Activated CD4-positive, alpha-beta memory T cell treated with anti-CD3 and anti-CD28 coated beads, Interleukin-2, amount 10 ng/mL, durations not matched to agents 7 days and 5 days (primary cell): Measurements from ENCODE around the gene NUAK2. TPM values are rescaled to one million over a fixed set of nuclear protein-coding genes. Genes with fewer than 3 reads are reported as not detected.
"Not testable (repeated sequence)": the region's sequence is repeated elsewhere in the genome, so short reads cannot be mapped to it uniquely, and the experiment has no call there.

Experiments used
- CTCF ChIA-PET: fragments of 350-600 bp; sonication (Branson Sonifier 250); formaldehyde crosslinking; loops from one replicate; lab custom pipeline; 2021; ENCODE audit warnings: antibody characterized with exemption, inconsistent platforms; lab: Charles Lee
- POLR2A ChIA-PET: fragments of 350-600 bp; sonication (Branson Sonifier 250); formaldehyde crosslinking; loops from one replicate; lab custom pipeline; 2021; ENCODE audit warnings: antibody characterized with exemption; lab: Charles Lee
- DNase-seq: peaks from one replicate; pipeline ENCODE4 v3.0.0-alpha.2; 2020
- H3K27ac Mint-ChIP-seq: one replicate; pipeline ENCODE4 v1.8.0; 2021; ENCODE audit warnings: mild to moderate bottlenecking, mixed read lengths
- H3K27me3 Mint-ChIP-seq: one replicate; pipeline ENCODE4 v1.8.0; 2021; ENCODE audit warnings: mixed read lengths
- H3K36me3 Mint-ChIP-seq: one replicate; pipeline ENCODE4 v1.8.0; 2021; ENCODE audit warnings: low read depth, mixed read lengths
- H3K4me1 Mint-ChIP-seq: one replicate; pipeline ENCODE4 v1.8.0; 2021; ENCODE audit warnings: mixed read lengths
- H3K4me3 Mint-ChIP-seq: one replicate; pipeline ENCODE4 v1.8.0; 2021; ENCODE audit warnings: mild to moderate bottlenecking, mixed read lengths
- H3K9me3 Mint-ChIP-seq: one replicate; pipeline ENCODE4 v1.8.0; 2021; ENCODE audit warnings: mixed read lengths
- total RNA-seq, 2 experiments: library from RNA; stranded (reverse); gene quantifications; one replicate each; pipeline ENCODE4 v1.2.3, GENCODE V29; 2021

The NUAK2 gene
- total RNA-seq: 10 to 100 TPM; 12.4 to 13.0 TPM

DNA sequence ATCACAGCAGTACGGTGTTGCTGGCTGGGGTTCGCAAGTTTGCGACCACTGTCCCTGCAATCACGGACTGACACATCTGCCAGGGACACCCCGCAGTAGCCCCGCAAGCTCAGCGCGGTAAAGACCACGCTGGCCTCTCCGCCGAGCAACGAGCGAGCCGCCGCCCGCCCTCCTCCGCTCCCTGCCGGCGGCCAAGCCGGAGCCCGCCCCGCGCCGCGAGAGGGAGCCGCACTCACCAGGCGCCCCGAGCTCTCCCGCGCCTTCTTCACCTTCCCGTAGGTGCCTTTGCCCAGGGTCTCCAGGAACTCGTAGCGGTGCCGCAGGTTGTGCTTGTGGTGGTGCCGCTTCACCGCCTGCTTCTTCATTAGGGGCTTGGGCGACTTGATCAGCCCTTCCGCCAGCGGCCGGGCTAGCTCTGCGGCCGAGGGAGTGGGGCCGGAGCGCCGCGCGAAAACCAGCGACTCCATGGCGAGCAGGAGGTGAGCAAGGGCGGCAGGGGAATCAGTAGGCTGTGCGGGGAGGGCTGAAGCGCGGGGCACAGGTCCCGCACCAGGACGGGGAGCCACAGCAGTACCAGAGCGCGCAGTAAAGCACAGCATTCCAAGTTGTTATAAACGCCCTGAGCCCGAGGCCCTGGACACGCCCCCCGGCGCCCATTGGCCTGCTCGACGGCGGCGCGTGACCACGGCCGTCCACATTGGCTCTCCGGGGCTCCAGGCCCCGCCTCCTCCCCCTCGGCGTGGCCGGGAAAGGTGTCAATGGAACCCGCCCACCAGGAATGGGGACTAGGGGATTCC, at the start of gene NUAK2:
Gene NUAK2, minus strand, starts transcription at position 584 of the 797 bp plus-strand sequence. Its CDS starts 117 bp downstream, at position 467.
- Mint-ChIP-seq H3K4me3 (peak within 1 kb of the TSS; percentile 86), H3K27me3 (peaks cover 22% of the 10 kb centered on the region), H3K36me3 (peaks cover 17% of the 10 kb centered on the region), H3K4me1 (peaks cover 54% of the 10 kb centered on the region), H3K9me3 (no peaks in the 10 kb centered on the region), H3K27ac (peak within 1 kb of the TSS; percentile 71)
- peak; percentile 80 for DNase-seq
- ChIA-PET CTCF (interaction anchor here (0.7 to 21.8 kb wide), 7 partner anchors 15 to 110 kb away, joined by 3 to 724 read pairs (median 5); no protein-coding TSS in a partner anchor), POLR2A (interaction anchor here (1.0 to 10.7 kb wide), 8 partner anchors 10 to 200 kb away, joined by 4 to 234 read pairs (median 8); partner anchors contain the start of gene RBBP5)

DNA sequence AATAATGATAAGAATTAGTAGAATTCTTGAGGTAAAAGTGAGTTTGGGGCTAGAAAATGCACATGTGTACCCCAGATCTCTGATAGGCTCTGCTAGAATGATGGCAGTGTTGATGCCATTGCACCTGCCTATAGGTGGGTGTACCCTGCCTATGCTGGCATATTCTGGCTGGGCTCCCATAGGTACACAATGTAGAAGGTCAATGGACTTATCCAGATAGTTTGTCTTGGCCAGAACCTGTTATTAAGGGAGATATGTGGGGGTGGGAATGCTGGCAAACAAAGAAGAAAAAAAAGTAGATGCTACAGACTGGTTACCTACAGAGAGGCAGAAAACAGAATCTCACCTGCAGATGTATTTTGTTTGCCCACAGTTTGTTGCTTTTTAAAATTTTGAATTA, 49.2 kb upstream of the NUAK2 start:
- peaks cover 10% of the 10 kb centered on the region for H3K4me1 Mint-ChIP-seq
- no peaks in the 10 kb centered on the region for H3K36me3 Mint-ChIP-seq
- H3K27ac Mint-ChIP-seq: no peak overlapping the region
- DNase-seq: no peak
- H3K27me3 Mint-ChIP-seq: peaks cover 26% of the 10 kb centered on the region
- ChIA-PET POLR2A (no interaction called here), CTCF (no interaction called here)
- no peak overlapping the region for H3K4me3 Mint-ChIP-seq
- H3K9me3 Mint-ChIP-seq: no peaks in the 10 kb centered on the region

DNA sequence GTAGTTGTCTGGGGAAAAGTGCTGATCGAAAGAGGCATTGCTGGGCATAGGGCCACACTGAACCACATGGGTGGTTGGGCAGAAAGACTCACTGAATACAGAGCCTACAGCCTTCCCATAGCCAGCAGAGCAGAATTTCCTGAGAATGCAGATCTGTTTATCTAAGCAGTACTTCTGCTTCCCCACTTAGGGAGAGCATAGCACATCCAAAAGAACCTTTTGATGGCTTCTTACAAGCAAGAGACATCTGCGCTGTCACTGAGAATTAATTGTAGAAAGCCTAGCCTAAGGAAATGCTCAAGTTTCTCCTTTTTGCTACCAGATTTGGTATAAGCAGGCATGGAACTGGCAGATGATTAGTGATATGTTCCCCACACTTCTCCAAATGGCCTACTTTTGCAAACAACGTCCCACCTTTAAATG, 48.2 kb upstream of the NUAK2 start:
- POLR2A ChIA-PET: no interaction called here
- H3K27ac Mint-ChIP-seq: no peak overlapping the region
- H3K36me3 Mint-ChIP-seq: no peaks in the 10 kb centered on the region
- peaks cover 9% of the 10 kb centered on the region for H3K4me1 Mint-ChIP-seq
- H3K9me3 Mint-ChIP-seq: no peaks in the 10 kb centered on the region
- H3K4me3 Mint-ChIP-seq: no peak overlapping the region
- DNase-seq: no peak
- CTCF ChIA-PET: interaction anchor here (0.6 kb wide), 1 partner anchor 322 kb away, joined by 3 read pairs; no protein-coding TSS in a partner anchor
- peaks cover 29% of the 10 kb centered on the region for H3K27me3 Mint-ChIP-seq

DNA sequence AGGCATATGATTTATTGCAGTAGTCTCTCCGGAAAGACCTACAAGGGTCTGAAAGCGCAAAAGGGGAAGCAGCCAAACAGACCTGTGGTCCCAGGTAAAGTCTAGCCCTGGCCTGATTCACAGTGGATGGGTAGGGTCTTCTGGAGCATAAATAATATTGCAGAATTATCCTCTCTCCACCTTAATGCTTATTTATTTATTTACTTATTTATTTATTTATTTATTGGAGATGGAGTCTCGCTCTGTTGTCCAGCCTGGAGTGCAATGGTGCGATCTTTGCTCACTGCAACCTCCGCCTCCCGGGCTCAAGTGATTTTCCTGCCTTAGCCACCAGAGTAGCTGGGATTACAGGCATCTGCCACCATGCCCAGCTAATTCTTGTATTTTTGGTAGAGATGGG, 46.9 kb upstream of the NUAK2 start:
- Mint-ChIP-seq H3K4me1 (no peaks in the 10 kb centered on the region), H3K4me3 (no peak overlapping the region), H3K27ac (no peak overlapping the region), H3K9me3 (no peaks in the 10 kb centered on the region), H3K36me3 (no peaks in the 10 kb centered on the region), H3K27me3 (peaks cover 23% of the 10 kb centered on the region)
- DNase-seq: no peak
- POLR2A ChIA-PET: no interaction called here
- CTCF ChIA-PET: no interaction called here

DNA sequence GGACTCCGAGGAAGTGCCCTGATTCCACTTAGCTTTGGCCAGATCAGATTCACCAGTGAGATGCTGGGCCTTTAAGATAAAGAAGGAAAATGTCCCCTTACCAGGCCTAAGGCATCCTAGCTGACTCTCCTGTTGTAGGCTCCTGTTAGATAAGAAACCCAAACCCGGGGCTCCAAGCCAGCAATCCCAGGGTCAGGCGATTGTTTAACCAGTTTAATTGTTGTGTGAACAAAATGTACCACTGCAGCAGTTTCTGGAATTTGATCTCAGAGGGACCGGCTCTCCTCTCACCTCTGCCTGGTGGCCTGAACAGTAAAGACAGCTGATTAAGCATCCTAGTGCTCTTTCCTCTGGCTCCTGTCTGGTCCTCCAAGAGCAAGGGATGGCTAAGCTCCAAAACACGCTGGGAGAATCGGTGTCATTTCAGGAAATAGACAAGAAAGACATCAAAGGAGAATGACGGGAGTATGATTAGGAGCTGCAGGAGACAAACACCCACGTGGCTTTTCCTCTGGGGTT, 44.5 kb upstream of the NUAK2 start:
- Mint-ChIP-seq H3K27me3 (peaks cover 23% of the 10 kb centered on the region), H3K36me3 (no peaks in the 10 kb centered on the region), H3K4me3 (no peak overlapping the region), H3K9me3 (no peaks in the 10 kb centered on the region), H3K27ac (no peak overlapping the region), H3K4me1 (no peaks in the 10 kb centered on the region)
- POLR2A ChIA-PET: no interaction called here
- no peak for DNase-seq
- CTCF ChIA-PET: interaction anchor here (0.7 to 2.4 kb wide), 2 partner anchors 12 to 40 kb away, joined by 3 to 8 read pairs; no protein-coding TSS in a partner anchor

DNA sequence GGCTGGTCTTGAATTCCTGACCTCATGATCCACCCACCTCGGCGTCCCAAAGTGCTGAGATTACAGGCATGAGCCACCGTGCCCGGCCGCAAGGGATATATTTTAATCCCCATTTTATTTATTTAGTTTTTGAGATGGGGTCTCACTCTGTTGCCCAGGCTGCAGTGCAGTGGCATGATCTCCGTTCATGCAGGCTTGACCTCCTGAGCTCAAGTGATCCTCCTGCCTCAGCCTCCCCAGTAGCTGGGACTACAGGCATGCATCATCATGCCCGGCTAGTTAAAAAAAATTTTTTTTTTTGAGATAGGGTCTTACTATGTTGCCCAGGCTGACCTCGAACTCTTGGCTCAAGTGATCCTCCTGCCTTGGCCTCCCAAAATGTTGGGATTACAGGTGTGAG, 43.5 kb upstream of the NUAK2 start:
- H3K27ac Mint-ChIP-seq, H3K9me3 Mint-ChIP-seq, POLR2A ChIA-PET, DNase-seq, H3K4me3 Mint-ChIP-seq, H3K36me3 Mint-ChIP-seq, H3K4me1 Mint-ChIP-seq: not testable (repeated sequence)
- H3K27me3 Mint-ChIP-seq: peaks cover 31% of the 10 kb centered on the region
- CTCF ChIA-PET: interaction anchor here (0.7 kb wide), 1 partner anchor 120 kb away, joined by 3 read pairs; no protein-coding TSS in a partner anchor

DNA sequence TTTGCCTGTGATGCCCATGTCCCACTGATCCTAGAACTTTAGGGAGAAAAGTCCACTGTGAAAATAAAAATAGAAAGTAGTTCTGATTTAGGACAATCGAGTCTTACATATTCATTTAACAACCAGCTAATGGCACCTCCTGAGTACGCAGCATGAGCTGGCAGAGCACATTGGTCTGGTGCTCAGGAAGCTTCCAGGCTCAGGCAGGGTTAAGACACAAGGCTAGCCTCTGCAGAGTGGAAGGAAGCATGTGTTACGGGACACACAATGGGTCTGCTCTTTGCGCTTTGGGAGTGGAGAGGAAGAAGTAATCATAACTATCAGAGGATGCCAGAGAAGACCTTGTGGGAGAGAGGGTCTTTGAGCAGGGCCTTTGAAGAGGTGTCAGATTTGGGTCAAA, 39.3 kb upstream of the NUAK2 start:
- no peak overlapping the region for H3K27ac Mint-ChIP-seq
- POLR2A ChIA-PET: no interaction called here
- CTCF ChIA-PET: no interaction called here
- H3K9me3 Mint-ChIP-seq: no peaks in the 10 kb centered on the region
- no peaks in the 10 kb centered on the region for H3K4me1 Mint-ChIP-seq
- H3K36me3 Mint-ChIP-seq: no peaks in the 10 kb centered on the region
- H3K27me3 Mint-ChIP-seq: peaks cover 50% of the 10 kb centered on the region
- no peak overlapping the region for H3K4me3 Mint-ChIP-seq
- no peak for DNase-seq

DNA sequence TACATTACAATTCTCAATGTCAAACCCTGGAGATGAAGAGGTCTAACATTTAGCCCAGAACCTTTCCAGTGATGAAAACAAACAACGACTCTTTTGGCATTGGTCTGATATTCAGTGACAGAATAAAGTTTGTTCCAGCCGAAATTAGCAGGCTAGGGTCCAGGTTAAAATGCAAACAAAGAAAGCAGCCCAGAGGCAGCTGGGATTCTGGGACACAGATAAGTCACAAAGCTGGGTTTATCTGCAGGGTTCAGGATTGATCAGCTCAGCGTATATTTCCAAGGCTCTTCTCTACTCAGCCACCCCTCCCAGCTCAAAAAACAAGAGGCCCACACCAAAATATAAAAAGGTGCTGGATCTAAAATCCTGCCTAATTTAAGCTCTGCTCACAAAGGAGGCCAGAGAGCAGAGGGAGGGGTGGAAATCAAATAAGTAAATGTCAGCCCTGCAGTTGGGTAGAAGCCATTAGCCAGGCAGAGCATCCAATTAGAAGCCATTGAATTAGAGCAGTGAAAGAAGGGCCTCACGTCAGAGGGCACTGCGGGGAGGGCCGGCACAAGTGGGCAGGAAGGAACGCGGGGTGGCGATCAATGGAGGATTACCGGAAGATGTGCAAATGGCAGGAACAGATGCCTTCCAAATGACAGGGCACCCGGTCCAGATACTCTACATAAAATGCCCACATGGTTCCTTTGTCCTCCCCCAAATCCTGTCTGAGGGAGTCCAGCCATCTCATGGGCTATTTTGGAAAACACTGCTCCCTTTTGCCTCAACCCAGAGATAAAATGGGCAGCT, 38.4 kb upstream of the NUAK2 start:
- Mint-ChIP-seq H3K4me3 (no peak overlapping the region), H3K27me3 (peaks cover 47% of the 10 kb centered on the region), H3K9me3 (no peaks in the 10 kb centered on the region), H3K36me3 (no peaks in the 10 kb centered on the region), H3K27ac (no peak overlapping the region), H3K4me1 (no peaks in the 10 kb centered on the region)
- ChIA-PET POLR2A (no interaction called here), CTCF (no interaction called here)
- DNase-seq: no peak

DNA sequence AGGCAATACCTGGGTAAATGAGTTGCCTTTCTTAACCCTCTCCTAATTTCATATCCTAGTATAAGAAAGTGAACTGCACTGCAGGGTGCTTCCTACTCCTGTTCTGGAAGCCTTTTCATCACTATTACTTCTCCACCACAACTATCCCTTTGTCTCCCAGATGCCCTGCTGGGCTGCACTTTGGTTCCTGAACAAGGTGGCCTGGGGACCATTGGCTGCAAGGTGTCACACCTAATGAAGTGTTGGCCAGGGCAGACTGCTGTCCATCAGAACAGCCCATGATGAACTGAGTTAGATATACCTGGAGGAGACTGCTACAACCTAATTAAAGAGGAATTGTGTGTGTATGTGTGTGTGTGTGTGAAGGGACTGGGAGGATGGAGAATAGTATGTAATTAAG, 37.0 kb upstream of the NUAK2 start:
- Mint-ChIP-seq H3K27me3 (peaks cover 47% of the 10 kb centered on the region), H3K4me3 (no peak overlapping the region), H3K9me3 (no peaks in the 10 kb centered on the region), H3K27ac (no peak overlapping the region), H3K36me3 (no peaks in the 10 kb centered on the region), H3K4me1 (no peaks in the 10 kb centered on the region)
- no peak for DNase-seq
- CTCF ChIA-PET: no interaction called here
- POLR2A ChIA-PET: no interaction called here

DNA sequence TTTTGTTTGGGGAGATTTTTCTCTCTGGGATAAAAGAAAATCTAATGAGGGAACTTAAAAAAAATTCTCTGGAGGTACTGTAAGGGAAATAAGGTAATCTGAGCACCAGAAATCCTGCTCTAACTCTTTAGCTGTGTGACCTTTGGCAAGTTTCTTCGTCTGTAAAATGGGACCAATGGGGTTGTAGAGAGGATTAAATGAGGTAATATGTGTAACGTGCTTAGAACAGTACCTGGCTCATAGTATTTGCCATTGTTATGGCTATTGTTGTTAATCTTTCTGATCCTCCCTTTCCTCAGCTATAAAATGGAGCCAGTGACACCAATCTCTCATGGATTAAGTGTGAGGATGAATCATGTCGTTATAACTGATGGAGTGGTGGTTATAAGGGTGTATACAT, 36.0 kb upstream of the NUAK2 start:
- no peaks in the 10 kb centered on the region for H3K4me1 Mint-ChIP-seq
- no peak for DNase-seq
- H3K36me3 Mint-ChIP-seq: no peaks in the 10 kb centered on the region
- POLR2A ChIA-PET: no interaction called here
- H3K27me3 Mint-ChIP-seq: peaks cover 44% of the 10 kb centered on the region
- no peaks in the 10 kb centered on the region for H3K9me3 Mint-ChIP-seq
- CTCF ChIA-PET: interaction anchor here (1.0 to 1.1 kb wide), 2 partner anchors 84 to 167 kb away, joined by 3 to 4 read pairs; no protein-coding TSS in a partner anchor
- H3K4me3 Mint-ChIP-seq: no peak overlapping the region
- H3K27ac Mint-ChIP-seq: no peak overlapping the region

DNA sequence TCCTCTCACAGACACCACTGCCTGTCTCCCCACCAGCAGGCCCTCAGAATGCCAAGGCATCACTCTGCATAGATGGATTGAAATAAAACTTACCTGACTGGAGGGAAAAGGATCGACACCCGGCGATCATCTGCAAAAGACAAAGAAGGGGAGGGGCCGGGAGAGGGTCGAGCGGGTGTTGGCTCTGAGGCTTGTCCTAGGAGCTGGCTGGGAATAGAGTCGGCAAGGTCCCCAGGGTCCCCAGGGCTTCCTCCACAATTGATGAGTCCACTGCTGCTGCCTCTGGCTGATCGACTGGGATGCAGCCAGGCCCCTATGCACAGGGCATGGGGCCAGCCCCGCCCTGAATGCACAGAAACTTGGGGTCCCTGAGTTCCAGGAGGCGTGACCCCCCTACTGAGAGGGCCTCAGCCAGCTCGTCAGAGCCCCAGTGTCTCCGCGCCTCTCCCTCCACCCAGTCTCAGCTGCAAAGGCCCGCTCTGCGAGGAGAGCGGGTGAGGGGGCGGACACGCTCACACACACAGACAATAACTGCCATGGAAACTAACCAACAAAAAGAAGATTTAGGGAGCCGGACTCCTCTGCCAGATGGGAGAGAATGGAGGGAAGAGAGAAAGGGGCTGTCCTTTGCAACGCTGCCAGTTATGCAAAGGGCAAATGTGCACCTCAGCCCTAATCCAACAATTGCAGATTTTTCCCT, 35.0 kb upstream of the NUAK2 start, which contains the start of gene KLHDC8A:
Gene KLHDC8A, minus strand, starts transcription at position 483 of the 700 bp plus-strand sequence. CDS start 13,318 bp downstream, outside the sequence.
- no peaks in the 10 kb centered on the region for H3K36me3 Mint-ChIP-seq
- no peaks in the 10 kb centered on the region for H3K9me3 Mint-ChIP-seq
- ChIA-PET POLR2A (no interaction called here), CTCF (interaction anchor here (0.6 to 5.1 kb wide), 3 partner anchors 80 to 168 kb away, joined by 5 to 98 read pairs (median 64); no protein-coding TSS in a partner anchor)
- no peaks in the 10 kb centered on the region for H3K4me1 Mint-ChIP-seq
- H3K4me3 Mint-ChIP-seq: no peak within 1 kb of the TSS
- peaks cover 39% of the 10 kb centered on the region for H3K27me3 Mint-ChIP-seq
- no peak within 1 kb of the TSS for H3K27ac Mint-ChIP-seq
- DNase-seq: no peak

DNA sequence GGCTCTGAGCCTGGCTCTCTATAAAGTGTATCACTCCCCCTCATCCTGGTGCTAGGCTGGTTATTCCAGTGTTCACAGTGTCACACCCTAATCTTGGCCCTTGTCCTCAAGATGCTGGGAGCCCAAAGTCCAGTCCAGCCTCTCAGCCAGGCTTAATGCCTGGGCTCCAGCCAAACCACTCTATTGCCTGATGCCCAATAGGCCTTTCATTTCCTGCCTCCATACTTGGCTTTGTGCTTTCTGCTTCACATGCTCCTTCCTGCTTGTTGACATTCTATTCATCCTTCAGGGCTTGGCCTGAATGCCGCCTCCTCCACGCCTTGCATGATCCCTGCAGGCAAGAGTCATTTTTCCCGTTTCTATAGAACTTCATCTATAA, 33.5 kb upstream of the NUAK2 start:
- Mint-ChIP-seq H3K36me3 (no peaks in the 10 kb centered on the region), H3K27ac (no peak overlapping the region), H3K4me3 (no peak overlapping the region), H3K4me1 (no peaks in the 10 kb centered on the region), H3K9me3 (no peaks in the 10 kb centered on the region), H3K27me3 (peaks cover 26% of the 10 kb centered on the region)
- CTCF ChIA-PET: interaction anchor here (1.2 to 5.1 kb wide), 11 partner anchors 9 to 169 kb away, joined by 3 to 98 read pairs (median 7); no protein-coding TSS in a partner anchor
- POLR2A ChIA-PET: interaction anchor here (1.0 kb wide), 1 partner anchor 130 kb away, joined by 5 read pairs; no protein-coding TSS in a partner anchor
- no peak for DNase-seq
